IMR-90 (cell line): ENCODE measurements around the gene PCSK5. TPM values are rescaled to one million over a fixed set of nuclear protein-coding genes. Genes with fewer than 3 reads are reported as not detected.

Experiments used
- ATAC-seq: fragments of 200-7000 bp; cut with Tn5 transposase; 2 replicates; pipeline ENCODE4 v1.9.1; 2020; ENCODE audit warnings: low read depth, mild to moderate bottlenecking, moderate library complexity
- BruUV-seq: library from RNA; stranded (reverse); fragments of 400-500 nt; replicated peaks from 2 replicates; lab custom pipeline; 2021; lab: Mats Ljungman, UMichigan
- CTCF ChIA-PET: fragments of 300-600 bp; formaldehyde crosslinking; extraction: SDS; loops from one replicate; lab custom pipeline; 2021; ENCODE audit warnings: antibody characterized with exemption; lab: Yijun Ruan, JAX
- POLR2A ChIA-PET: fragments of 300-600 bp; sonication (Branson Sonifier 250); formaldehyde crosslinking; loops from one replicate; lab custom pipeline; 2022; ENCODE audit warnings: antibody characterized with exemption; ENCODE audit not compliant: unreplicated experiment; lab: Charles Lee
- DNase-seq: peaks from one replicate; pipeline ENCODE4 v3.0.0; 2013
- H2AFZ ChIP-seq: replicated peaks from 2 replicates; pipeline ENCODE3; 2013; ENCODE audit warnings: low read length, mild to moderate bottlenecking; ENCODE audit not compliant: poor library complexity
- H2AK5ac ChIP-seq: 2 replicates; pipeline ENCODE4 v1.6.1; 2013; ENCODE audit warnings: low read depth, low read length, inconsistent platforms
- H2AK9ac ChIP-seq: replicated peaks from 2 replicates; pipeline ENCODE3; 2013; ENCODE audit warnings: mild to moderate bottlenecking, low read depth, low read length, moderate library complexity; ENCODE audit not compliant: poor library complexity
- H2BK120ac ChIP-seq: 2 replicates; pipeline ENCODE4 v1.6.1; 2013; ENCODE audit warnings: low read depth, low read length, inconsistent platforms
- H2BK15ac ChIP-seq: 3 replicates; pipeline ENCODE4 v1.6.1; 2013; ENCODE audit warnings: low read depth, low read length, inconsistent platforms
- H2BK20ac ChIP-seq: 2 replicates; pipeline ENCODE4 v1.6.1; 2013; ENCODE audit warnings: low read depth, mild to moderate bottlenecking, inconsistent platforms, low read length, moderate library complexity
- H2BK5ac ChIP-seq: 2 replicates; pipeline ENCODE4 v1.6.1; 2013; ENCODE audit warnings: mild to moderate bottlenecking, low read depth, low read length, inconsistent platforms; ENCODE audit not compliant: poor library complexity, severe bottlenecking
- H3K14ac ChIP-seq: replicated peaks from 2 replicates; pipeline ENCODE4 v1.6.1; 2013; ENCODE audit warnings: low read depth, low read length, inconsistent platforms
- H3K18ac ChIP-seq: 2 replicates; pipeline ENCODE4 v1.6.1; 2013; ENCODE audit warnings: low read depth, low read length, control low read depth
- H3K23ac ChIP-seq: 2 replicates; pipeline ENCODE4 v1.6.1; 2013; ENCODE audit warnings: low read depth, low read length, inconsistent platforms
- H3K27ac ChIP-seq: 2 replicates; pipeline ENCODE4 v1.5.1; 2013; ENCODE audit warnings: mild to moderate bottlenecking, control low read depth, low read length; ENCODE audit not compliant: insufficient read depth
- H3K27me3 ChIP-seq: 2 replicates; pipeline ENCODE4 v1.6.1; 2013; ENCODE audit warnings: low read length; ENCODE audit not compliant: control insufficient read depth, insufficient read depth
- H3K36me3 ChIP-seq: 2 replicates; pipeline ENCODE4 v1.6.1; 2013; ENCODE audit warnings: low read length, mixed read lengths; ENCODE audit not compliant: control insufficient read depth, insufficient read depth
- H3K4ac ChIP-seq: 2 replicates; pipeline ENCODE4 v1.6.1; 2013; ENCODE audit warnings: low read depth, low read length, inconsistent platforms
- H3K4me1 ChIP-seq: 2 replicates; pipeline ENCODE4 v1.6.1; 2013; ENCODE audit warnings: low read length, mixed read lengths; ENCODE audit not compliant: control insufficient read depth, insufficient read depth
- H3K4me2 ChIP-seq: 2 replicates; pipeline ENCODE4 v1.6.1; 2013; ENCODE audit warnings: low read depth, mild to moderate bottlenecking, control low read depth, low read length, moderate library complexity
- H3K4me3 ChIP-seq: 2 replicates; pipeline ENCODE4 v1.5.1; 2013; ENCODE audit warnings: low read depth, mild to moderate bottlenecking, control low read depth, low read length, moderate library complexity; ENCODE audit not compliant: insufficient read depth
- H3K56ac ChIP-seq: 2 replicates; pipeline ENCODE4 v1.6.1; 2013; ENCODE audit warnings: low read length, inconsistent platforms; ENCODE audit not compliant: insufficient read depth; ENCODE audit errors: extremely low read depth
- H3K79me1 ChIP-seq, 2 experiments: 2 replicates each; pipeline ENCODE4 v1.6.1; 2013; ENCODE audit warnings: low read length in 2 of 2, inconsistent platforms in 1 of 2, low read depth in 1 of 2
- H3K9ac ChIP-seq: 2 replicates; pipeline ENCODE4 v1.6.1; 2013; ENCODE audit warnings: low read depth, low read length, control low read depth
- H3K9me1 ChIP-seq: 2 replicates; pipeline ENCODE4 v1.6.1; 2013; ENCODE audit warnings: low read length, inconsistent platforms; ENCODE audit not compliant: insufficient read depth
- H3K9me3 ChIP-seq: 2 replicates; pipeline ENCODE4 v1.6.1; 2013; ENCODE audit warnings: low read length; ENCODE audit not compliant: control insufficient read depth, insufficient read depth
- H4K20me1 ChIP-seq: 2 replicates; pipeline ENCODE4 v1.6.1; 2013; ENCODE audit warnings: low read length, inconsistent platforms; ENCODE audit not compliant: insufficient read depth
- H4K5ac ChIP-seq: 2 replicates; pipeline ENCODE4 v1.6.1; 2013; ENCODE audit warnings: mild to moderate bottlenecking, low read depth, low read length, control low read depth
- H4K8ac ChIP-seq, 2 experiments: 2 replicates each; pipeline ENCODE4 v1.6.1; 2013; ENCODE audit warnings: low read depth in 2 of 2, low read length in 2 of 2, control low read depth in 1 of 2, inconsistent platforms in 1 of 2
- H4K91ac ChIP-seq: 2 replicates; pipeline ENCODE4 v1.6.1; 2013; ENCODE audit warnings: low read depth, low read length, inconsistent platforms; ENCODE audit not compliant: insufficient read depth
- BHLHE40 ChIP-seq: fragments of 150-350 bp; IDR thresholded peaks from 2 replicates; pipeline ENCODE4 v1.6.1; 2016; ENCODE audit warnings: mild to moderate bottlenecking, low read depth, low read length
- CEBPB ChIP-seq: IDR thresholded peaks from 2 replicates; pipeline ENCODE4 v1.6.1; 2012; ENCODE audit warnings: low read depth, low read length, improper control_type of control experiment
- CHD1 ChIP-seq: IDR thresholded peaks from 2 replicates; pipeline ENCODE4 v1.6.1; 2012; ENCODE audit warnings: low read depth, low read length, improper control_type of control experiment
- CTCF ChIP-seq: conservative IDR thresholded peaks from 2 replicates; pipeline ENCODE4 v1.5.1; 2012; ENCODE audit warnings: mild to moderate bottlenecking, low read depth, low read length, improper control_type of control experiment
- ELK1 ChIP-seq: fragments of 150-350 bp; IDR thresholded peaks from 2 replicates; pipeline ENCODE4 v1.6.1; 2016; ENCODE audit warnings: low read depth, mild to moderate bottlenecking, low read length, moderate library complexity, borderline replicate concordance
- FOS ChIP-seq: fragments of 150-350 bp; IDR thresholded peaks from 2 replicates; pipeline ENCODE4 v1.6.1; 2016; ENCODE audit warnings: low read depth, low read length
- MAFK ChIP-seq: IDR thresholded peaks from 2 replicates; pipeline ENCODE4 v1.6.1; 2012; ENCODE audit warnings: low read depth, low read length, improper control_type of control experiment
- MAZ ChIP-seq: IDR thresholded peaks from 2 replicates; pipeline ENCODE4 v1.6.1; 2012; ENCODE audit warnings: low read depth, mild to moderate bottlenecking, low read length, improper control_type of control experiment, moderate library complexity, borderline replicate concordance
- MXI1 ChIP-seq: IDR thresholded peaks from 2 replicates; pipeline ENCODE4 v1.6.1; 2012; ENCODE audit warnings: low read depth, mild to moderate bottlenecking, low read length, moderate library complexity, borderline replicate concordance
- NFE2L2 ChIP-seq: fragments of 150-350 bp; IDR thresholded peaks from 2 replicates; pipeline ENCODE4 v1.6.1; 2016; ENCODE audit warnings: low read depth, mild to moderate bottlenecking, low read length
- POLR2A ChIP-seq: IDR thresholded peaks from 2 replicates; pipeline ENCODE4 v1.6.1; 2012; ENCODE audit warnings: mild to moderate bottlenecking, low read depth, low read length
- RAD21 ChIP-seq: IDR thresholded peaks from 2 replicates; pipeline ENCODE4 v1.6.1; 2012; ENCODE audit warnings: low read length, improper control_type of control experiment
- RCOR1 ChIP-seq: IDR thresholded peaks from 2 replicates; pipeline ENCODE4 v1.6.1; 2012; ENCODE audit warnings: mild to moderate bottlenecking, low read length, improper control_type of control experiment; ENCODE audit not compliant: insufficient replicate concordance
- RFX5 ChIP-seq: IDR thresholded peaks from 2 replicates; pipeline ENCODE4 v1.8.0; 2012; ENCODE audit warnings: low read depth, mild to moderate bottlenecking, low read length, moderate library complexity
- SMC3 ChIP-seq: fragments of 150-350 bp; IDR thresholded peaks from 2 replicates; pipeline ENCODE4 v1.6.1; 2016; ENCODE audit warnings: low read depth, mild to moderate bottlenecking, antibody characterized with exemption, low read length, moderate library complexity
- USF2 ChIP-seq: fragments of 150-350 bp; IDR thresholded peaks from 2 replicates; pipeline ENCODE4 v1.6.1; 2017; ENCODE audit warnings: mild to moderate bottlenecking, antibody characterized with exemption, low read length, low read depth
- WGBS, 2 experiments: methylation state at CpG; one replicate each; pipeline versions ENCODE4 v1.1.5 to v1.1.7; 2013; ENCODE audit warnings: missing lambda C conversion rate in 2 of 2; ENCODE audit not compliant: insufficient read length in 1 of 2; ENCODE audit errors: extremely low coverage in 2 of 2; 5-methylcytosine and 5-hydroxymethylcytosine counted together
- dilution Hi-C: fragments of 300-500 bp; cut with HindIII; formaldehyde crosslinking; loops from one replicate; pipeline ENCODE4 v1.14.3; 2018; ENCODE audit warnings: low sequenced_read_pairs; ENCODE audit not compliant: unreplicated experiment
- in situ Hi-C: fragments of 300-500 bp; cut with MboI; formaldehyde crosslinking; loops from 3 replicates; pipeline ENCODE4 v1.14.3; 2019; ENCODE audit warnings: low sequenced_read_pairs, inconsistent platforms, mixed read lengths
- intact Hi-C: fragments of 100-400 bp; cut with micrococcal nuclease; formaldehyde crosslinking; loops from 2 replicates; pipeline ENCODE4 v1.10.0; 2022
- polyA plus RNA-seq, 3 experiments: library from polyadenylated mRNA; depleted of rRNA; stranded (reverse); fragments of >200 nt; gene quantifications; 2 replicates each; pipeline ENCODE4 v1.2.3, GENCODE V29; 2012; ENCODE audit warnings: low replicate concordance in 1 of 3
- total RNA-seq: library from RNA; depleted of rRNA; stranded (reverse); fragments of >200 nt; gene quantifications from 2 replicates; pipeline ENCODE4 v1.2.3, GENCODE V29; 2012

The PCSK5 gene
- total and polyA plus RNA-seq, 2 of the 4 experiments (the other 2 are of a cell fraction) = 1.5 to 3.0 TPM

- H2AK5ac ChIP-seq = no peak overlapping the region
- no peaks in the 10 kb centered on the region for H4K20me1 ChIP-seq
- no peak overlapping the region for H4K8ac ChIP-seq
- TF ChIP-seq CEBPB (no peak), NFE2L2 (no peak), RFX5 (no peak), CHD1 (no peak), MAZ (no peak), USF2 (no peak), CTCF (no peak), RCOR1 (no peak), MAFK (no peak), POLR2A (no peak), FOS (no peak), SMC3 (no peak), BHLHE40 (no peak), ELK1 (no peak), MXI1 (no peak), RAD21 (no peak)
- no peak overlapping the region for H3K4ac ChIP-seq
- no CpG with 5 or more reads among the region's 2 CpGs for WGBS, 2 experiments
- H2AFZ ChIP-seq = no peak overlapping the region
- CTCF ChIA-PET = interaction anchor here (0.6 kb wide), 2 partner anchors 35 to 69 kb away, joined by 3 to 5 read pairs; no protein-coding TSS in a partner anchor
- no peak for DNase-seq
- H3K18ac ChIP-seq = no peak overlapping the region
- dilution Hi-C loops (no loop called here), intact Hi-C loops (no loop called here), in situ Hi-C loops (no loop called here)
- POLR2A ChIA-PET = no interaction called here
- H3K56ac ChIP-seq = no peak overlapping the region
- H2BK120ac ChIP-seq = no peak overlapping the region
- H4K5ac ChIP-seq = no peak overlapping the region
- H3K14ac ChIP-seq = no peak overlapping the region
- no peak overlapping the region for H2BK20ac ChIP-seq
- no peak for ATAC-seq
- H3K27ac ChIP-seq = no peak overlapping the region
- no peak overlapping the region for H2AK9ac ChIP-seq
- no peaks in the 10 kb centered on the region for H3K9me3 ChIP-seq
- no peaks in the 10 kb centered on the region for H3K9me1 ChIP-seq
- no peak overlapping the region for H3K9ac ChIP-seq
- no peak overlapping the region for H2BK15ac ChIP-seq
- no peak overlapping the region for H3K4me2 ChIP-seq
- H3K27me3 ChIP-seq = peaks cover 4% of the 10 kb centered on the region; the same call in 1 of the 2 replicates
- H3K4me1 ChIP-seq = no peaks in the 10 kb centered on the region; the same call in 1 of the 2 replicates
- H3K36me3 ChIP-seq = no peaks in the 10 kb centered on the region
- no peak overlapping the region for H3K23ac ChIP-seq
- no peak overlapping the region for H3K4me3 ChIP-seq
- no peak overlapping the region for H4K91ac ChIP-seq
- no TSS peak for BruUV-seq
- H3K79me1 ChIP-seq = no peaks in the 10 kb centered on the region
- H2BK5ac ChIP-seq = no peak overlapping the region
These were observed 357.0 kb downstream of the PCSK5 start for GRCh38 chr9:76247426-76247825.
